Osteoblast (primary cell): ENCODE data around the gene MYH8. TPM values are rescaled to one million over a fixed set of nuclear protein-coding genes. Genes with fewer than 3 reads are reported as not detected.

Experiments
- DNase-seq: peaks from one replicate; pipeline ENCODE4 v3.0.0; 2011; ENCODE audit warnings: low spot score, mixed read lengths; ENCODE audit not compliant: insufficient read length; ENCODE audit errors: missing footprints
- H2AFZ ChIP-seq: 2 replicates; pipeline ENCODE4 v1.6.0; 2011; ENCODE audit warnings: mild to moderate bottlenecking, low read length
- H3K27ac ChIP-seq: 2 replicates; pipeline ENCODE4 v1.5.1; 2011; ENCODE audit warnings: mild to moderate bottlenecking, low read depth, low read length, moderate library complexity
- H3K27me3 ChIP-seq: 2 replicates; pipeline ENCODE4 v1.6.0; 2012; ENCODE audit warnings: mild to moderate bottlenecking, control low read depth, inconsistent platforms, low read length, moderate library complexity; ENCODE audit not compliant: insufficient read depth
- H3K36me3 ChIP-seq: 2 replicates; pipeline ENCODE4 v1.5.1; 2011; ENCODE audit warnings: mild to moderate bottlenecking, low read length, control low read depth, moderate library complexity; ENCODE audit not compliant: insufficient read depth
- H3K4me1 ChIP-seq: 2 replicates; pipeline ENCODE4 v1.5.1; 2011; ENCODE audit warnings: mild to moderate bottlenecking, low read length, control low read depth, moderate library complexity; ENCODE audit not compliant: insufficient read depth
- H3K4me2 ChIP-seq: 2 replicates; pipeline ENCODE4 v1.6.0; 2011; ENCODE audit warnings: mild to moderate bottlenecking, low read length; ENCODE audit not compliant: insufficient read depth
- H3K4me3 ChIP-seq: fragments of 200-600 bp; sonication (generic); 3 replicates; pipeline ENCODE4 v1.5.1; 2012; ENCODE audit warnings: mild to moderate bottlenecking, low read length, inconsistent platforms; ENCODE audit not compliant: insufficient read depth
- H3K79me2 ChIP-seq: 2 replicates; pipeline ENCODE4 v1.6.0; 2012; ENCODE audit warnings: mild to moderate bottlenecking, low read length, control low read depth, inconsistent platforms; ENCODE audit not compliant: insufficient read depth
- H3K9me3 ChIP-seq: 2 replicates; pipeline ENCODE4 v1.5.1; 2011; ENCODE audit warnings: low read depth, low read length, control low read depth
- H4K20me1 ChIP-seq: 2 replicates; pipeline ENCODE4 v1.6.0; 2012; ENCODE audit warnings: mild to moderate bottlenecking, low read length, control low read depth; ENCODE audit not compliant: insufficient read depth
- CTCF ChIP-seq: IDR thresholded peaks from 2 replicates; pipeline ENCODE4 v1.5.1; 2011; ENCODE audit warnings: mild to moderate bottlenecking, low read depth, low read length, moderate library complexity; ENCODE audit errors: extremely low read depth
- total RNA-seq: library from RNA; depleted of rRNA; stranded (reverse); fragments of >200 nt; gene quantifications from 2 replicates; pipeline ENCODE4 v1.2.3, GENCODE V29; 2012

MYH8 gene
- total RNA-seq, 1 donor = not detected

GRCh38 chr17:10458701-10459100 lies 37.0 kb upstream of the MYH8 start:
- Histone ChIP-seq H3K4me3 (no peak overlapping the region), H4K20me1 (no peaks in the 10 kb centered on the region), H2AFZ (no peak overlapping the region), H3K27ac (no peak overlapping the region), H3K27me3 (no peaks in the 10 kb centered on the region), H3K36me3 (no peaks in the 10 kb centered on the region), H3K9me3 (no peaks in the 10 kb centered on the region), H3K79me2 (no peaks in the 10 kb centered on the region), H3K4me2 (no peak overlapping the region), H3K4me1 (no peaks in the 10 kb centered on the region)
- no peak for DNase-seq
- no peak for TF ChIP-seq CTCF

DNA sequence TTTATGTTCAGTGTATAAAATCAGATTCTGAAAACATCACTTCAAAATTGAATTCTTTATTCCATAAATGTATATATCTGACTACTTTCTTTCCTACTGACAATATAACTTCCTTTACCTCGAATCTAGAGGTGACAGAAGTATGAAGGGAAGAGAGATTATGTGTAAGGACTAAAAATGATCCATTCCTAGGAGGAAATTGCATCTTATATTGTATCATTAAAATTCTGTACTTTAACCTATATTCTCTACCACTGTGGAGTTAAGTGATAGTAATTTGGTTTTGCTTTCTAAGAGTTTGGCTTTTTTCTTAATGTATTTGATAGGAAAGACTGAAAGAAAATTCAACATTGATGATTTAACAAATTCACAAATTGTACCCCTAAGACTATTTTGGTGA lies 36.2 kb upstream of the MYH8 start:
- DNase-seq = no peak
- Histone ChIP-seq H3K4me3 (no peak overlapping the region), H3K36me3 (no peaks in the 10 kb centered on the region), H3K4me2 (no peak overlapping the region), H3K27ac (no peak overlapping the region), H3K79me2 (no peaks in the 10 kb centered on the region), H4K20me1 (no peaks in the 10 kb centered on the region), H2AFZ (no peak overlapping the region), H3K9me3 (no peaks in the 10 kb centered on the region), H3K27me3 (no peaks in the 10 kb centered on the region), H3K4me1 (no peaks in the 10 kb centered on the region)
- no peak for TF ChIP-seq CTCF

DNA sequence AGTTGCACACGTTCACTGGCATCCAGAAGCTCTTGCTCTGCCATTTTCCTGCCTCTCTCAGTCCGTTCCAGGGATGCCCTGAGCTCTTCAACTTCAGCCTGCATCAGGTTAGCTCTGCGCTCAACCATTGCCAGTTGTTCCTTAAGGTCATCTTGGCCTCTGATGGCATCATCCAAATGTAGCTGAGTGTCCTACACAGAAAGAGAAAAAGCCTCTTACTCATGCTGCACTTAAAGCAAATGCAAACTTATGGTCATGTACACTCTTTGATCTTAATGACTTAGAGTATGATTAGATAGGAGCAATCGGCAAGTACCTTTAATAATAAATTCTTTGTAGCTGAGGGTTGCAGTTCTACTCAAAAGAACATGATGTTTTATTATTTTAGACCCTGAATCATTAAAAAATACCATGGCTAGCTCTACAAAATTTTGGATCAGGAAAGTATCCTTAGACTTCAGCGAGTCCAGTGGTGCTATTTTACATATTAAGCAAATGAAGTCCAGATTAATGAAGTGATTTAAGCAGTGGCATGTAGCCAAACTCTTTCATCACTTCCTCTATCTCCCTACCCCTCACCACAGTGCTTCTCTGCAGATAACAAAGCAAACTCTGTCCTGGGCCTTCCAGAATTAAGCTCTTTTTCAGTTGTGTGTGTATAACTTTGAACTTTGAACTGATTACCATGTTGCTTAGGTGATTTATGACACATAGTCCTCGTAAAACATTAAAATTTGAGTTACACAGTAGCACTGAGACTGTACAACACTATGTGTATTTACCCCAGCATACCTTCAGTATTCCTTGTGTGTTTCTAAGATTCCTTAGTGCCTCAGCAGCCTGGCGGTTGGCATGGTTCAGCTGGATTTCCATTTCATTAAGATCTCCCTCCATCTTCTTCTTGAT lies 25.5 kb upstream of the MYH8 start:
- Histone ChIP-seq H4K20me1 (no peaks in the 10 kb centered on the region), H3K27ac (no peak overlapping the region), H3K4me2 (no peak overlapping the region), H3K4me1 (no peaks in the 10 kb centered on the region), H3K4me3 (no peak overlapping the region), H3K27me3 (no peaks in the 10 kb centered on the region), H2AFZ (no peak overlapping the region), H3K79me2 (no peaks in the 10 kb centered on the region), H3K36me3 (no peaks in the 10 kb centered on the region), H3K9me3 (no peaks in the 10 kb centered on the region)
- DNase-seq = no peak
- TF ChIP-seq CTCF = no peak

GRCh38 chr17:10439816-10440215 lies 18.1 kb upstream of the MYH8 start:
- DNase-seq = no peak
- no peak overlapping the region for H3K4me3 ChIP-seq
- H3K79me2 ChIP-seq = no peaks in the 10 kb centered on the region
- no peaks in the 10 kb centered on the region for H4K20me1 ChIP-seq
- H3K27ac ChIP-seq = no peak overlapping the region
- H3K27me3 ChIP-seq = no peaks in the 10 kb centered on the region
- H3K4me1 ChIP-seq = no peaks in the 10 kb centered on the region
- no peak overlapping the region for H2AFZ ChIP-seq
- peaks cover 2% of the 10 kb centered on the region for H3K9me3 ChIP-seq
- H3K4me2 ChIP-seq = no peak overlapping the region
- H3K36me3 ChIP-seq = no peaks in the 10 kb centered on the region
- no peak for TF ChIP-seq CTCF
